K562 (cell line): ENCODE data around the gene FAM53B. TPM values are rescaled to one million over a fixed set of nuclear protein-coding genes. Genes with fewer than 3 reads are reported as not detected.

Experiments used
- DEAF1 ChIP-seq: fragments of 450-650 bp; formaldehyde crosslinking; IDR thresholded peaks from 2 replicates; pipeline ENCODE4 v1.4.0; 2020; ENCODE audit warnings: mild to moderate bottlenecking, moderate library complexity
- E4F1 ChIP-seq: fragments of 250-450 bp; sonication (Bioruptor Pico); IDR thresholded peaks from 2 replicates; pipeline ENCODE4 v1.5.0; 2021; ENCODE audit warnings: mild to moderate bottlenecking, borderline replicate concordance
- ID3 ChIP-seq, 2 experiments: fragments of 250-450 bp in 1 of 2; fragments of 450-650 bp in 1 of 2; sonication (Bioruptor Pico) in 1 of 2; IDR thresholded peaks; 2 replicates each; pipeline versions ENCODE4 v1.6.1 to v1.8.0; 2016 to 2021; ENCODE audit warnings: mild to moderate bottlenecking in 2 of 2, moderate library complexity in 2 of 2, missing compliant biosample characterization in 1 of 2, missing genetic modification characterization in 1 of 2
- MGA ChIP-seq: fragments of 450-650 bp; IDR thresholded peaks from 2 replicates; pipeline ENCODE4 v1.6.1; 2016; ENCODE audit warnings: mild to moderate bottlenecking, moderate library complexity
- PKNOX1 ChIP-seq: fragments of 450-650 bp; IDR thresholded peaks from 2 replicates; pipeline ENCODE4 v1.6.1; 2016
- TCF3 ChIP-seq: sonication (generic); formaldehyde crosslinking; IDR thresholded peaks from 2 replicates; pipeline ENCODE4 v1.4.0; 2020; ENCODE audit warnings: mild to moderate bottlenecking, missing genetic modification reagents
- ZNF197 ChIP-seq: fragments of 200-800 bp; sonication (Bioruptor generic); IDR thresholded peaks from 2 replicates; pipeline ENCODE4 v1.6.1; 2016; ENCODE audit warnings: low read depth, missing genetic modification characterization, missing compliant biosample characterization
- polyA plus RNA-seq, 8 experiments: library from polyadenylated mRNA; depleted of rRNA in 4 of 8; stranded (reverse) in 5 of 8; unstranded in 3 of 8; fragments of >200 nt; fragmentation: Nextera tagmentation in 2 of 8; fragmentation: Illumina TruSeq in 1 of 8; extraction: Ambion mirVana in 2 of 8; extraction: Trizol in 1 of 8; gene quantifications; 2 replicates each; pipeline versions ENCODE4 v1.2.1 to v1.2.3, GENCODE V29; 2011 to 2014; ENCODE audit warnings: inconsistent platforms in 1 of 8, missing spikeins in 1 of 8
- total RNA-seq, 7 experiments: library from RNA; depleted of rRNA in 6 of 7; stranded (reverse); fragments of >200 nt in 6 of 7; fragmentation: Illumina TruSeq in 2 of 7; extraction: Trizol in 2 of 7; gene quantifications; 2 replicates each; pipeline versions ENCODE4 v1.2.1 to v1.2.3, GENCODE V29; 2011 to 2021; ENCODE audit warnings: low replicate concordance in 1 of 7

The FAM53B gene
- total and polyA plus RNA-seq, 9 of the 15 experiments (the other 6 are each of a cell fraction or from before 2014, with no cell fraction given) = 0.03 to 16.5 (median 5.0) TPM

- TF ChIP-seq E4F1 = no peak
- peak; percentile 78 for TF ChIP-seq MGA
- no peak for TF ChIP-seq ID3 (CRISPR knock-in tag; IDR thresholded peaks at IDR 0.05)
- TF ChIP-seq ID3 (tag; IDR thresholded peaks at IDR 0.05) = 0 out of 2 replicates have a peak, but pooled peaks have one; percentile 33
- TF ChIP-seq PKNOX1 = peak; percentile 55
- peak; percentile 55 for TF ChIP-seq TCF3 (CRISPR knock-in tag)
- TF ChIP-seq ZNF197 (CRISPR knock-in tag) = 0 out of 2 replicates have a peak, but pooled peaks have one; percentile 35
- no peak for TF ChIP-seq DEAF1 (CRISPR knock-in tag)
These were observed 55.1 kb downstream of the FAM53B start (continued) for GRCh38 chr10:124688889-124689670.
